Erythroblast (primary cell): Measurements from ENCODE around the gene GBF1.
A peak's percentile ranks its signal among the peaks of the same experiment; 100 is the strongest.

ENCODE experiments used
- DNase-seq, 2 experiments: peaks; one replicate each; lab custom pipeline; 2025; lab: John Stamatoyannopoulos, UW
- GATA1 ChIP-seq: IDR thresholded peaks from 2 replicates; pipeline ENCODE4 v1.6.1; 2011; ENCODE audit warnings: low read depth, mild to moderate bottlenecking, control low read depth, low read length, moderate library complexity
- POLR2A ChIP-seq: IDR thresholded peaks from 2 replicates; pipeline ENCODE4 v1.6.1; 2011; ENCODE audit warnings: mild to moderate bottlenecking, low read length

GBF1 gene

GRCh38 chr10:102382871-102383270 is 137.5 kb downstream of the GBF1 start:
- TF ChIP-seq GATA1 (no peak), POLR2A (no peak)

GRCh38 chr10:102384053-102384452 is 138.7 kb downstream of the GBF1 start:
- DNase-seq: peak; percentile 28 to 30
- TF ChIP-seq GATA1: no peak

More at GRCh38 chr10:102382871-102383270, 137.5 kb downstream of the GBF1 start:
- no peak for DNase-seq

- TF ChIP-seq GATA1 (no peak), POLR2A (no peak)
- no peak for DNase-seq
These were observed 139.5 kb downstream of the GBF1 start for GRCh38 chr10:102384606-102385429.

- DNase-seq: no peak
- TF ChIP-seq GATA1 (no peak), POLR2A (no peak)
These were observed 144.6 kb downstream of the GBF1 start for GRCh38 chr10:102389894-102390293.

GRCh38 chr10:102392306-102392705 is 147.0 kb downstream of the GBF1 start:
- TF ChIP-seq GATA1 (no peak), POLR2A (no peak)
- no peak for DNase-seq

GRCh38 chr10:102393411-102394078 is 148.2 kb downstream of the GBF1 start:
- DNase-seq: no peak
- no peak for TF ChIP-seq GATA1
- TF ChIP-seq POLR2A: no peak

- peak; percentile 93 to 96 for DNase-seq
- TF ChIP-seq GATA1 (no peak), POLR2A (peak; percentile 76)
These were observed 148.9 kb downstream of the GBF1 start for GRCh38 chr10:102394079-102394800.

GRCh38 chr10:102394801-102395399 is 149.6 kb downstream of the GBF1 start:
- DNase-seq: peak; percentile 70 to 79
- TF ChIP-seq POLR2A (no peak), GATA1 (no peak)

GRCh38 chr10:102395400-102396316 is 150.3 kb downstream of the GBF1 start, which contains the start of gene NFKB2:
Gene NFKB2 (plus strand): TSS chr10:102395705. CDS start chr10:102395960, 255 bp downstream.
- peak; percentile 82 to 92 for DNase-seq
- TF ChIP-seq POLR2A: peak; percentile 26
- TF ChIP-seq GATA1: no peak

- no peak for TF ChIP-seq POLR2A
- no peak for TF ChIP-seq GATA1
- DNase-seq: no peak
These were observed 151.0 kb downstream of the GBF1 start for GRCh38 chr10:102396317-102396650.

GRCh38 chr10:102396730-102397151 is 151.4 kb downstream of the GBF1 start:
- DNase-seq: no peak
- TF ChIP-seq GATA1 (no peak), POLR2A (no peak)
